HG02870 (cell line): ENCODE results near the gene B4GAT1.

ENCODE experiments used
- ATAC-seq: cut with Tn5 transposase; IDR thresholded peaks from one replicate; pipeline ENCODE4 v1.9.1; 2021; ENCODE audit warnings: mild to moderate bottlenecking, moderate library complexity; ENCODE audit not compliant: unreplicated experiment

Gene B4GAT1

GRCh38 chr11:66338276-66339161, 8.9 kb downstream of the B4GAT1 start:
- ATAC-seq: no peak

- ATAC-seq: no peak
These were observed 10.1 kb downstream of the B4GAT1 start for GRCh38 chr11:66337103-66337899.

- peak; percentile 60 for ATAC-seq
These were observed 11.0 kb downstream of the B4GAT1 start, which contains the start of gene RIN1 for GRCh38 chr11:66336234-66337102. RIN1 (minus strand) TSS chr11:66336434; CDS start chr11:66336402, 32 bp downstream.

- no peak for ATAC-seq
These were observed 11.7 kb downstream of the B4GAT1 start for GRCh38 chr11:66335531-66336233.

- no peak for ATAC-seq
These were observed 12.6 kb downstream of the B4GAT1 start for GRCh38 chr11:66334605-66335442.

- no peak for ATAC-seq
These were observed 13.4 kb downstream of the B4GAT1 start for GRCh38 chr11:66333896-66334604.

GRCh38 chr11:66333220-66333877, 14.1 kb downstream of the B4GAT1 start:
- ATAC-seq: no peak

GRCh38 chr11:66332371-66333219, 14.8 kb downstream of the B4GAT1 start:
- no peak for ATAC-seq

GRCh38 chr11:66331542-66332370, 15.7 kb downstream of the B4GAT1 start:
- ATAC-seq: no peak

- no peak for ATAC-seq
These were observed 16.5 kb downstream of the B4GAT1 start for GRCh38 chr11:66330931-66331330.

GRCh38 chr11:66329165-66329673, 18.2 kb downstream of the B4GAT1 start:
- ATAC-seq: no peak

- ATAC-seq: no peak
These were observed 18.9 kb downstream of the B4GAT1 start for GRCh38 chr11:66328302-66329144.

- ATAC-seq: no peak
These were observed 19.5 kb downstream of the B4GAT1 start for GRCh38 chr11:66328031-66328301.

GRCh38 chr11:66327171-66328030, 20.0 kb downstream of the B4GAT1 start:
- no peak for ATAC-seq
